NCI-H82 (cell line): ENCODE results near the gene MYL7.
"Not testable (repeated sequence)": the region's sequence is repeated elsewhere in the genome, so short reads cannot be mapped to it uniquely, and the experiment has no call there.

ENCODE experiments used
- DNase-seq: peaks from one replicate; lab custom pipeline; 2025; lab: John Stamatoyannopoulos, UW

Gene MYL7

GRCh38 chr7:44171901-44172300 lies 30.8 kb upstream of the MYL7 start:
- not testable (repeated sequence) for DNase-seq

- DNase-seq, result peak; percentile 44
Measured at GRCh38 chr7:44167920-44168319, 26.8 kb upstream of the MYL7 start.

- DNase-seq, result no peak
Measured at GRCh38 chr7:44163591-44163990, 22.5 kb upstream of the MYL7 start.

- DNase-seq, result no peak
Measured at GRCh38 chr7:44162785-44163395, 21.8 kb upstream of the MYL7 start.

GRCh38 chr7:44162179-44162578 lies 21.0 kb upstream of the MYL7 start:
- DNase-seq, result no peak

GRCh38 chr7:44161371-44161770 lies 20.2 kb upstream of the MYL7 start:
- no peak for DNase-seq

GRCh38 chr7:44159824-44160630 lies 18.9 kb upstream of the MYL7 start:
- DNase-seq, result no peak

- no peak for DNase-seq
Measured at GRCh38 chr7:44158873-44159631, 17.9 kb upstream of the MYL7 start.

GRCh38 chr7:44158096-44158872 lies 17.2 kb upstream of the MYL7 start:
- no peak for DNase-seq

GRCh38 chr7:44157116-44158080 lies 16.3 kb upstream of the MYL7 start:
- peak; percentile 28 for DNase-seq

- no peak for DNase-seq
Measured at GRCh38 chr7:44156453-44157010, 15.4 kb upstream of the MYL7 start.

- no peak for DNase-seq
Measured at GRCh38 chr7:44155191-44156185, 14.4 kb upstream of the MYL7 start.

GRCh38 chr7:44154703-44155102 lies 13.6 kb upstream of the MYL7 start:
- DNase-seq, result no peak

GRCh38 chr7:44153948-44154335 lies 12.8 kb upstream of the MYL7 start:
- DNase-seq, result no peak

GRCh38 chr7:44152971-44153947 lies 12.1 kb upstream of the MYL7 start:
- no peak for DNase-seq

- DNase-seq, result no peak
Measured at GRCh38 chr7:44151956-44152355, 10.8 kb upstream of the MYL7 start.

- no peak for DNase-seq
Measured at GRCh38 chr7:44150966-44151941, 10.1 kb upstream of the MYL7 start.
